ENCODE data around the gene HNRNPUL2.
"Not testable (repeated sequence)": the region's sequence is repeated elsewhere in the genome, so short reads cannot be mapped to it uniquely, and the experiment has no call there.

The HNRNPUL2 gene

GRCh38 chr11:62727165-62727871, at the start of gene HNRNPUL2:
Gene HNRNPUL2, minus strand, starts transcription at chr11:62727457. Its CDS starts 301 bp downstream, at chr11:62727156.
- TF ChIP-seq POLR2A (IDR thresholded peaks at IDR 0.05; ENCODE audit: low read length) (peak; percentile 97), GATA1 (IDR thresholded peaks at IDR 0.05; ENCODE audit: low read depth, low read length) (no peak)
- peak; percentile 99 for DNase-seq

- no peak for TF ChIP-seq POLR2A (IDR thresholded peaks at IDR 0.05; ENCODE audit: low read length)
- TF ChIP-seq GATA1 (IDR thresholded peaks at IDR 0.05; ENCODE audit: low read depth, low read length): no peak
- DNase-seq: no peak
These were observed 48.4 kb upstream of the HNRNPUL2 start for GRCh38 chr11:62775646-62776045.

DNA sequence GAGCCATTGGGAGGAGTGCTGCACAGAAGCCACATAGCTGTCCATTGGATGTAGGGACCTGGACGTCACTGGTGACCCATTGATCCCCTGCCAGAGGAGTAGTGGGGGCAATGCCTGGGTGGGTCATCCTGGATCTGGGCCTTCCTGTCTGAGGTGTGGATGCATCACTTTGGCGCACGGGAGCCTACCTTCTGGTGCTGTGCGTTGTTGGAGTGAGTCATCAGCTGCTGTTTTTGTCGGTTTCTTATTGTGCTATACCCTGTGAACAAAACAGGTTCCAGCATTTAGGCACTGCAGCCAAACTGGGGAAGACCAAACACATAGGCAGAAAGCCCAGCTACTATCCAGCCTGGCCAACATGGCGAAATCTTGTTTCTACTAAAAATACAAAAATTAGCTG, 47.1 kb upstream of the HNRNPUL2 start:
- DNase-seq: no peak
- TF ChIP-seq GATA1 (IDR thresholded peaks at IDR 0.05; ENCODE audit: low read depth, low read length): no peak
- no peak for TF ChIP-seq POLR2A (IDR thresholded peaks at IDR 0.05; ENCODE audit: low read length)

- peak; percentile 69 for TF ChIP-seq POLR2A (IDR thresholded peaks at IDR 0.05; ENCODE audit: low read length)
- TF ChIP-seq GATA1 (IDR thresholded peaks at IDR 0.05; ENCODE audit: low read depth, low read length): no peak
- DNase-seq: peak; percentile 95 to 96
These were observed 44.1 kb upstream of the HNRNPUL2 start, which contains the start of gene TAF6L for GRCh38 chr11:62771144-62772021. Gene TAF6L, plus strand, starts transcription at chr11:62771396. Its CDS starts 4,388 bp downstream, at chr11:62775784.

- TF ChIP-seq GATA1 (IDR thresholded peaks at IDR 0.05; ENCODE audit: low read depth, low read length) (no peak), POLR2A (IDR thresholded peaks at IDR 0.05; ENCODE audit: low read length) (no peak)
- peak; percentile 70 to 73 for DNase-seq
These were observed 43.5 kb upstream of the HNRNPUL2 start for GRCh38 chr11:62770778-62771143.

GRCh38 chr11:62760867-62761227, 33.6 kb upstream of the HNRNPUL2 start:
- DNase-seq: peak; percentile 39 to 49

- no peak for DNase-seq
- TF ChIP-seq POLR2A (IDR thresholded peaks at IDR 0.05; ENCODE audit: low read length): no peak
- TF ChIP-seq GATA1 (IDR thresholded peaks at IDR 0.05; ENCODE audit: low read depth, low read length): no peak
These were observed 30.9 kb upstream of the HNRNPUL2 start for GRCh38 chr11:62757846-62758788.

GRCh38 chr11:62755086-62755615, 27.9 kb upstream of the HNRNPUL2 start:
- no peak for DNase-seq

DNA sequence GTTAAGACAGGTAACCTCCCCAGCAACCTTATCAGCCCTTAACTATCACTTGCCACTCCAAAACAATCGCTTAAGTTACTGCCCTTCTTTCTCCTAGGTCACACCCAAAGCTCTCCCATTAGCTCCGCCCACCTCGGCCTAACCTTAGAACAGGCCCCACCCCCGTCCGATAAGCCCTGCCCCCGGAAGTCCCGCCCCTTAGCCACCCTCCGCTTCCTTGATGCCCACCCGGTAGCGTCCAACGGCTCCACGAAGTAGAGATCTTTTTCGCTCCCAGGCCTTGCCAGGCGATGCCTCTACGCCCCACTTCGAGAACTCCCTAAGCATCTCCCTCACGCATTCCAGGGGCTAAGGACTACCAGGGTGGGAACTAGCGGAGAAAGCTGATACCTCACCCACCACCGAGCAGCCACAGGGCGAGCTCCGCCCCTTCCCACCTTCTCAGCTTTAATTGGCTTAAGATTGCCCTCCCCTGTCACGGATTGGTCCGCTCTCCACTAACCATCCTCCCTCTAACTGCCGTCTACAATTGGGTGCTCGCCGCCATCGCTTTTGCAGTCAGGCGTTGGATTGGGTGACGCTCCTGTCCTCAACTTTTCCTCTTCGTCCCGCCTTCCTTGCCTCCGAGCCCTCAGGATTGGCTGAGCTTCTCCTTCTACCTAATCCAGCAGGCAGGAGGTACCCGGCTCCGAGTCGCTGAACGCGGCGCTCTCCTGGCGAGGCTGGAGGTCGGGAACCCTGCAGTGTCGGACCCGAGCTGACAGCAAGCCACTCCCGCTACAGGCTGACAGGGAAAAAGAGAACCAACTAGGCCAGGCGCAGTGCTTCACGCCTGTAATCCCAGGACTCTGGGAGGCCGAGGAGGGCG, 26.7 kb upstream of the HNRNPUL2 start, which contains the start of gene ZBTB3:
ZBTB3 (minus strand) TSS at position 425 of the 868 bp plus-strand sequence. CDS start 496 bp downstream, outside the sequence.
- TF ChIP-seq POLR2A (IDR thresholded peaks at IDR 0.05; ENCODE audit: low read length) (peak; percentile 99), GATA1 (IDR thresholded peaks at IDR 0.05; ENCODE audit: low read depth, low read length) (no peak)
- DNase-seq: peak; percentile 100

More at GRCh38 chr11:62755086-62755615, 27.9 kb upstream of the HNRNPUL2 start:
- TF ChIP-seq GATA1 (IDR thresholded peaks at IDR 0.05; ENCODE audit: low read depth, low read length): no peak
- no peak for TF ChIP-seq POLR2A (IDR thresholded peaks at IDR 0.05; ENCODE audit: low read length)

DNA sequence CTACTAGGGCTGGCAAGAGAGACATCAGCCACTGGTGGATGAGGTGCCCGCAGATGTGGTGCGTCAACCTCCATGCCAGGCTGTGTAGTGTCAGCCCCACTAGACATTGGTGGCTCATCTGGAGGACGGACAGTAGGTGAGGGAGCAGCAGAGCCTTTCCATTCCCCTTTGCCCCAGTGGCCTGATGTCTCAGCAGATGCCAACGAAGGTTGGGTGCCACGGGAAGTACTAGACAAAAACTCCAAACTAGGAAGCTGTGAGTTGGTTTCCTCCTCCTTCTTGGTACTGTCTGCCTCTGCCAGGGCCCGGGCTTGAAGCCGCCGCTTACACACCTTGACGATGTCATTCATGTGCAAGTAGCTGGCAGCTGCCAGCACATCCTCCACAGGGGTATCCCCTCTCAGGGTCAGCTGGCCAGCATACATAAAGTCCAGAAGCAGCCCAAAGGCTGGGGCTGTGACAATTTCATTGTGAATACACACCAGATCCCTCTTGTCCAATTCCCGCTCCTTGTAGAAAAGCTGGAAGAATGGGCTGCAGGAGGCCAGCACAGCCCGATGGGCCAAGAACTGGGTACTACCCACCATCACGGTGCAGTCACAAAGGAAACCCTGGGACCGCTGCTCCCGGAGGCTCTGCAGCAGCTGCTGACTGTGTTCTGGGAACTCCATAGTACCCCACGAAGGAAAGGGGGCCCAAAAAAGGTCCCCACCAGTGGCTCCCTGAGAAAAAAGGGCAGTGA, 25.9 kb upstream of the HNRNPUL2 start:
- TF ChIP-seq GATA1 (IDR thresholded peaks at IDR 0.05; ENCODE audit: low read depth, low read length): no peak
- no peak for TF ChIP-seq POLR2A (IDR thresholded peaks at IDR 0.05; ENCODE audit: low read length)
- DNase-seq: no peak

DNA sequence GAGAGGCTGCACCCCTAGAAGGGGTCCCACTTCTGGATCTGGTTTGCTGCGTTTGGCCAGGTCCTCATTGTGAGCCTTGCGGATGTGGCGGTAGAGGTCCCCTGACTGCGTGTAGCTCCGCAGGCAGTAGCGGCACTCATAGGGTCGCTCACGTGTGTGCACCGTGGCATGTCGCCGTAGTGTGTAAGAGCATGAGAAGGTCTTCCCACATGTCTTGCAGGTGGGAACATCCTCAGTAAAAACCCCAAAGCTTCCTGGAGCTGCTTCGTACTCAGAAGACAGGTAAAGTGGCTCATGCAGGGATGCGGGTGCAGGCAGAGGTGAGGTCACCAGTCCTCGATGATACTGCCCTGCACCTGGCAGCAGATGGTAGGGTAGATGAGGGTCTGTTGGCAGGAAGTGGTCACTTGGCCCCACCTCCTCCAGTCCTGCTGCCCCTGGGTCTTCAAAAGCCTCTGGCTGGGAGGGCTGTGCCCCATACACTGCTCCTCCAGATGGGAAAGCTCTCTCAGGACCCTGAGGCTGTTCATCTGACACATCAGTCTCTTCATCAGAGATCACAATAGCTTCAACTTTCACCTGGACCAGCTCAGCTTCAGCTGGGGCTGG, 25.0 kb upstream of the HNRNPUL2 start:
- TF ChIP-seq POLR2A (IDR thresholded peaks at IDR 0.05; ENCODE audit: low read length) (no peak), GATA1 (IDR thresholded peaks at IDR 0.05; ENCODE audit: low read depth, low read length) (no peak)
- no peak for DNase-seq

DNA sequence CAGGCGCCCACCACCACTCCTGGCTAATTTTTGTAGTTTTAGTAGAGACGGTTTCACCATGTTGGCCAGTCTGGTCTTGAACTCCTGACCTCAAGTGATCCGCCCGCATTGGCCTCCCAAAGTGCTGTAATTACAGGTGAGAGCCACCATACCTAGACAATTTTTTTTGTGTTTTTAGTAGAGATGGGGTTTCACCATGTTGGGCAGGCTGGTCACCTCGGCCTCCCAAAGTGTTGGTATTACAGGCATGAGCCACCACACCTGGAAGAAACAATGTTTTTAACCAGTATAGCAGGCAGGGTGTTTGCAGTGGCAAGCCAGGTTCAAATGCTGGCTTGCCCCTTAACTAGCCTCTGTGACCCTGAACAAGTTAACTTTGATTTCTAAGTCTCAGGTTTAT, 22.7 kb upstream of the HNRNPUL2 start:
- not testable (repeated sequence) for DNase-seq
